Endothelial cell of umbilical vein (primary cell): Measurements from ENCODE around the gene CUTA.

Experiments used
- CTCF ChIP-seq, 2 donors: IDR thresholded peaks; 1 replicate in 1 of 2; 2 replicates in 1 of 2; pipeline ENCODE4 v1.5.1; 2011; ENCODE audit warnings: low read length in 2 of 2, mild to moderate bottlenecking in 2 of 2, moderate library complexity in 2 of 2, control low read depth in 1 of 2, inconsistent platforms in 1 of 2, low read depth in 1 of 2; ENCODE audit not compliant: insufficient read depth in 1 of 2; ENCODE audit errors: extremely low read depth in 1 of 2
- EZH2 ChIP-seq: IDR thresholded peaks from 2 replicates; pipeline ENCODE4 v1.6.1; 2012; ENCODE audit warnings: borderline replicate concordance, low read depth, mild to moderate bottlenecking, moderate library complexity, low read length, inconsistent platforms; ENCODE audit not compliant: severe bottlenecking
- GATA2 ChIP-seq: IDR thresholded peaks from 2 replicates; pipeline ENCODE4 v1.7.0; 2011; ENCODE audit warnings: low read depth, mild to moderate bottlenecking, moderate library complexity, mixed read lengths, low read length; ENCODE audit not compliant: insufficient read length, insufficient read depth
- JUN ChIP-seq: IDR thresholded peaks from 2 replicates; pipeline ENCODE4 v1.6.1; 2011; ENCODE audit warnings: borderline replicate concordance, low read depth; ENCODE audit not compliant: insufficient read length, insufficient read depth
- MAX ChIP-seq: IDR thresholded peaks from 2 replicates; pipeline ENCODE4 v1.6.1; 2011; ENCODE audit not compliant: insufficient read depth, insufficient read length
- MYC ChIP-seq: IDR thresholded peaks from one replicate; pipeline ENCODE4 v1.6.1; 2011; ENCODE audit warnings: mild to moderate bottlenecking, low read depth, low read length
- POLR2A ChIP-seq: IDR thresholded peaks from 2 replicates; pipeline ENCODE4 v1.6.1; 2012; ENCODE audit warnings: low read depth, mild to moderate bottlenecking, control low read depth, low read length
- POLR2AphosphoS5 ChIP-seq: IDR thresholded peaks from 2 replicates; pipeline ENCODE4 v1.6.1; 2012; ENCODE audit warnings: low read depth, mild to moderate bottlenecking, control low read depth, low read length, moderate library complexity; ENCODE audit not compliant: insufficient read depth

- TF ChIP-seq CTCF (IDR thresholded peaks at IDR 0.05; ENCODE audit: extremely low read depth in 1 of 2, insufficient read depth in 1 of 2, low read depth in 1 of 2, low read length in 2 of 2) (no peak), POLR2A (no peak), EZH2 (no peak), POLR2AphosphoS5 (no peak), MYC (no peak), MAX (no peak), GATA2 (no peak), JUN (no peak)
Measured at GRCh38 chr6:33453393-33454008, 35.6 kb upstream of the CUTA start.
